K562 (cell line): ENCODE measurements around the gene TBX1. TPM values are rescaled to one million over a fixed set of nuclear protein-coding genes. Genes with fewer than 3 reads are reported as not detected.
A peak's percentile ranks its signal among the peaks of the same experiment; 100 is the strongest.

Experiments
- CCAR2 ChIP-seq: fragments of 200-400 bp; formaldehyde crosslinking; IDR thresholded peaks from 2 replicates; pipeline ENCODE4 v1.6.1; 2017; ENCODE audit warnings: mild to moderate bottlenecking, low read depth, low read length
- COPS2 ChIP-seq: fragments of 450-650 bp; conservative IDR thresholded peaks from 2 replicates; pipeline ENCODE4 v1.6.1; 2016; ENCODE audit warnings: mild to moderate bottlenecking, moderate library complexity
- DPF2 ChIP-seq: fragments of 450-650 bp; IDR thresholded peaks from 2 replicates; pipeline ENCODE4 v1.6.1; 2016
- ETS2 ChIP-seq: IDR thresholded peaks from 2 replicates; pipeline ENCODE4 v1.6.1; 2016; ENCODE audit warnings: borderline replicate concordance, missing genetic modification characterization, mild to moderate bottlenecking, moderate library complexity, missing compliant biosample characterization; ENCODE audit not compliant: poor library complexity, severe bottlenecking
- ILK ChIP-seq: fragments of 450-650 bp; IDR thresholded peaks from 2 replicates; pipeline ENCODE4 v1.6.1; 2016; ENCODE audit warnings: missing genetic modification characterization, low read depth, mild to moderate bottlenecking, missing compliant biosample characterization, moderate library complexity, borderline replicate concordance
- KDM1A ChIP-seq, 2 experiments: fragments of 450-650 bp; IDR thresholded peaks; 2 replicates each; pipeline ENCODE4 v1.6.1; 2016; ENCODE audit warnings: mild to moderate bottlenecking in 2 of 2
- MAZ ChIP-seq, 2 experiments: fragments of 450-650 bp in 1 of 2; sonication (generic) in 1 of 2; formaldehyde crosslinking; IDR thresholded peaks in 1 of 2; conservative IDR thresholded peaks in 1 of 2; 2 replicates each; pipeline versions ENCODE4 v1.4.0 to v1.5.0; 2020; ENCODE audit warnings: mild to moderate bottlenecking in 1 of 2, missing genetic modification reagents in 1 of 2
- MEIS2 ChIP-seq: fragments of 450-650 bp; IDR thresholded peaks from 2 replicates; pipeline ENCODE4 v1.6.1; 2014; ENCODE audit warnings: mild to moderate bottlenecking; ENCODE audit not compliant: partially characterized antibody
- RFX5 ChIP-seq: IDR thresholded peaks from 2 replicates; pipeline ENCODE4 v1.6.1; 2011; ENCODE audit warnings: low read depth, mild to moderate bottlenecking, improper control_type of control experiment, low read length
- SNIP1 ChIP-seq: fragments of 450-650 bp; IDR thresholded peaks from 2 replicates; pipeline ENCODE4 v1.7.1; 2017; ENCODE audit warnings: low read depth, mild to moderate bottlenecking
- SRSF1 ChIP-seq: fragments of 200-400 bp; formaldehyde crosslinking; IDR thresholded peaks from 2 replicates; pipeline ENCODE4 v1.6.1; 2017; ENCODE audit warnings: mild to moderate bottlenecking, low read depth, low read length, moderate library complexity
- TOE1 ChIP-seq, 2 experiments: fragments of 450-650 bp in 1 of 2; sonication (generic) in 1 of 2; formaldehyde crosslinking in 1 of 2; IDR thresholded peaks; 2 replicates each; pipeline versions ENCODE4 v1.7.1 to v1.8.0; 2016 to 2022; ENCODE audit warnings: borderline replicate concordance in 2 of 2, mild to moderate bottlenecking in 2 of 2, antibody characterized with exemption in 1 of 2, inconsistent platforms in 1 of 2, low read depth in 1 of 2, missing genetic modification reagents in 1 of 2, moderate library complexity in 1 of 2
- XRCC4 ChIP-seq: IDR thresholded peaks from one replicate; pipeline ENCODE4 v1.6.1; 2011; ENCODE audit not compliant: insufficient read depth, insufficient read length; ENCODE audit errors: extremely low read depth
- YY1 ChIP-seq, 3 experiments: IDR thresholded peaks; 2 replicates each; pipeline ENCODE4 v1.6.1; 2011; ENCODE audit warnings: low read length in 2 of 3, mild to moderate bottlenecking in 2 of 3, moderate library complexity in 2 of 3, borderline replicate concordance in 1 of 3, control low read depth in 1 of 3, low read depth in 1 of 3; ENCODE audit not compliant: insufficient read depth in 3 of 3, insufficient replicate concordance in 2 of 3, control insufficient read depth in 1 of 3, insufficient read length in 1 of 3; ENCODE audit errors: extremely low read depth in 1 of 3
- ZKSCAN8 ChIP-seq: fragments of 200-800 bp; sonication (Bioruptor generic); IDR thresholded peaks from 2 replicates; pipeline ENCODE4 v1.6.1; 2016; ENCODE audit warnings: missing genetic modification characterization, missing compliant biosample characterization
- ZNF253 ChIP-seq: fragments of 250-450 bp; sonication (Bioruptor Pico); conservative IDR thresholded peaks from 2 replicates; pipeline ENCODE4 v1.6.1; 2021; ENCODE audit warnings: mild to moderate bottlenecking
- ZNF764 ChIP-seq: fragments of 250-450 bp; sonication (Bioruptor Pico); IDR thresholded peaks from 2 replicates; pipeline ENCODE4 v1.4.0; 2020; ENCODE audit warnings: low read depth, mild to moderate bottlenecking, moderate library complexity
- polyA plus RNA-seq, 8 experiments: library from polyadenylated mRNA; depleted of rRNA in 4 of 8; stranded (reverse) in 5 of 8; unstranded in 3 of 8; fragments of >200 nt; fragmentation: Nextera tagmentation in 2 of 8; fragmentation: Illumina TruSeq in 1 of 8; extraction: Ambion mirVana in 2 of 8; extraction: Trizol in 1 of 8; gene quantifications; 2 replicates each; pipeline versions ENCODE4 v1.2.1 to v1.2.3, GENCODE V29; 2011 to 2014; ENCODE audit warnings: inconsistent platforms in 1 of 8, missing spikeins in 1 of 8
- total RNA-seq, 7 experiments: library from RNA; depleted of rRNA in 6 of 7; stranded (reverse); fragments of >200 nt in 6 of 7; fragmentation: Illumina TruSeq in 2 of 7; extraction: Trizol in 2 of 7; gene quantifications; 2 replicates each; pipeline versions ENCODE4 v1.2.1 to v1.2.3, GENCODE V29; 2011 to 2021; ENCODE audit warnings: low replicate concordance in 1 of 7
- TF ChIP-seq, protein P1 (sequence below): fragments of 250-450 bp; sonication (Bioruptor Pico); IDR thresholded peaks from 2 replicates; pipeline ENCODE4 v1.5.0; 2020; ENCODE audit warnings: mild to moderate bottlenecking
- TF ChIP-seq, protein P2 (sequence below): fragments of 250-450 bp; sonication (Bioruptor Pico); IDR thresholded peaks from 2 replicates; pipeline ENCODE4 v1.5.0; 2022; ENCODE audit warnings: mild to moderate bottlenecking
- TF ChIP-seq, protein P3 (sequence below): fragments of 250-450 bp; sonication (Bioruptor Pico); IDR thresholded peaks from 2 replicates; pipeline ENCODE4 v1.9.0; 2021; ENCODE audit warnings: mild to moderate bottlenecking, inconsistent platforms
- TF ChIP-seq, protein P4 (sequence below): fragments of 250-450 bp; sonication (Bioruptor Pico); IDR thresholded peaks from 2 replicates; pipeline ENCODE4 v1.6.1; 2021; ENCODE audit warnings: mild to moderate bottlenecking

TBX1 gene
- total and polyA plus RNA-seq, 9 of the 15 experiments (the other 6 are each of a cell fraction or from before 2014, with no cell fraction given): 0.07 to 35.0 (median 3.9) TPM

DNA sequence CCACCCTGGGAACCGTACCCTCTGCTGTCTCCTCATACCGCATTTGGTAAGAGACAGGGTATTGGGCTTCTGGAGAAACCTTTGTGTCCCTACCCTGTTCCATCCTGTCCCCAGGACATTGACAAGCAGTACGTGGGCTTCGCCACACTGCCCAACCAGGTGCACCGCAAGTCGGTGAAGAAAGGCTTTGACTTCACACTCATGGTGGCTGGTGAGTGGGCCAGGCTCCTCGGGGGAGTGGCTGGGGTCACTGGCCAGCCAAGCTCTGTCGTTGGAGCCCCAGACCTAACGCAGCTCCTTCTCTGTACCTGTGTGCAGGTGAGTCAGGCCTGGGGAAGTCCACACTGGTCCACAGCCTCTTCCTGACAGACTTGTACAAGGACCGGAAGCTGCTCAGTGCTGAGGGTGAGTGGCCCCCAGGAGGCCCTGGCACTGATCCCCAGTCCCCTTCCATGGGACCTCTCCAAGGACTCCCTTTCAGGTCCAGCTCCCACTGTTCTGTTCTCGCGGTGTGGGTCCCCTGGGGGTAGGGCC is 41.0 kb upstream of the TBX1 start (continued):
- TF ChIP-seq, protein P1, sequence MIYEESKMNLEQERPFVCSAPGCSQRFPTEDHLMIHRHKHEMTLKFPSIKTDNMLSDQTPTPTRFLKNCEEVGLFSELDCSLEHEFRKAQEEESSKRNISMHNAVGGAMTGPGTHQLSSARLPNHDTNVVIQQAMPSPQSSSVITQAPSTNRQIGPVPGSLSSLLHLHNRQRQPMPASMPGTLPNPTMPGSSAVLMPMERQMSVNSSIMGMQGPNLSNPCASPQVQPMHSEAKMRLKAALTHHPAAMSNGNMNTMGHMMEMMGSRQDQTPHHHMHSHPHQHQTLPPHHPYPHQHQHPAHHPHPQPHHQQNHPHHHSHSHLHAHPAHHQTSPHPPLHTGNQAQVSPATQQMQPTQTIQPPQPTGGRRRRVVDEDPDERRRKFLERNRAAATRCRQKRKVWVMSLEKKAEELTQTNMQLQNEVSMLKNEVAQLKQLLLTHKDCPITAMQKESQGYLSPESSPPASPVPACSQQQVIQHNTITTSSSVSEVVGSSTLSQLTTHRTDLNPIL (CRISPR knock-in tag): no peak
- TF ChIP-seq SNIP1 (no peak), ZNF764 (CRISPR knock-in tag) (no peak), CCAR2 (no peak), MEIS2 (no peak), ZNF253 (CRISPR knock-in tag) (no peak), YY1 (IDR thresholded peaks at IDR 0.05; ENCODE audit: borderline replicate concordance in 1 of 3, control insufficient read depth in 1 of 3, extremely low read depth in 1 of 3, insufficient read depth in 3 of 3, insufficient read length in 1 of 3, insufficient replicate concordance in 2 of 3, low read depth in 1 of 3, low read length in 2 of 3) (no peak), KDM1A (IDR thresholded peaks at IDR 0.05) (no peak), ZKSCAN8 (CRISPR knock-in tag) (no peak), ILK (tag) (no peak), SRSF1 (no peak), COPS2 (no peak), MAZ (CRISPR knock-in tag; conservative IDR thresholded peaks at IDR 0.05 in 1 of 2, IDR thresholded peaks at IDR 0.05 in 1 of 2) (no peak), XRCC4 (no peak), ETS2 (tag) (no peak), RFX5 (no peak), DPF2 (no peak), TOE1 (IDR thresholded peaks at IDR 0.05; ENCODE audit: borderline replicate concordance) (no peak), TOE1 (CRISPR knock-in tag; IDR thresholded peaks at IDR 0.05; ENCODE audit: borderline replicate concordance, low read depth) (no peak)
- TF ChIP-seq, protein P2, sequence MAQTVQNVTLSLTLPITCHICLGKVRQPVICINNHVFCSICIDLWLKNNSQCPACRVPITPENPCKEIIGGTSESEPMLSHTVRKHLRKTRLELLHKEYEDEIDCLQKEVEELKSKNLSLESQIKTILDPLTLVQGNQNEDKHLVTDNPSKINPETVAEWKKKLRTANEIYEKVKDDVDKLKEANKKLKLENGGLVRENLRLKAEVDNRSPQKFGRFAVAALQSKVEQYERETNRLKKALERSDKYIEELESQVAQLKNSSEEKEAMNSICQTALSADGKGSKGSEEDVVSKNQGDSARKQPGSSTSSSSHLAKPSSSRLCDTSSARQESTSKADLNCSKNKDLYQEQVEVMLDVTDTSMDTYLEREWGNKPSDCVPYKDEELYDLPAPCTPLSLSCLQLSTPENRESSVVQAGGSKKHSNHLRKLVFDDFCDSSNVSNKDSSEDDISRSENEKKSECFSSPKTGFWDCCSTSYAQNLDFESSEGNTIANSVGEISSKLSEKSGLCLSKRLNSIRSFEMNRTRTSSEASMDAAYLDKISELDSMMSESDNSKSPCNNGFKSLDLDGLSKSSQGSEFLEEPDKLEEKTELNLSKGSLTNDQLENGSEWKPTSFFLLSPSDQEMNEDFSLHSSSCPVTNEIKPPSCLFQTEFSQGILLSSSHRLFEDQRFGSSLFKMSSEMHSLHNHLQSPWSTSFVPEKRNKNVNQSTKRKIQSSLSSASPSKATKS: no peak
- TF ChIP-seq, protein P3, sequence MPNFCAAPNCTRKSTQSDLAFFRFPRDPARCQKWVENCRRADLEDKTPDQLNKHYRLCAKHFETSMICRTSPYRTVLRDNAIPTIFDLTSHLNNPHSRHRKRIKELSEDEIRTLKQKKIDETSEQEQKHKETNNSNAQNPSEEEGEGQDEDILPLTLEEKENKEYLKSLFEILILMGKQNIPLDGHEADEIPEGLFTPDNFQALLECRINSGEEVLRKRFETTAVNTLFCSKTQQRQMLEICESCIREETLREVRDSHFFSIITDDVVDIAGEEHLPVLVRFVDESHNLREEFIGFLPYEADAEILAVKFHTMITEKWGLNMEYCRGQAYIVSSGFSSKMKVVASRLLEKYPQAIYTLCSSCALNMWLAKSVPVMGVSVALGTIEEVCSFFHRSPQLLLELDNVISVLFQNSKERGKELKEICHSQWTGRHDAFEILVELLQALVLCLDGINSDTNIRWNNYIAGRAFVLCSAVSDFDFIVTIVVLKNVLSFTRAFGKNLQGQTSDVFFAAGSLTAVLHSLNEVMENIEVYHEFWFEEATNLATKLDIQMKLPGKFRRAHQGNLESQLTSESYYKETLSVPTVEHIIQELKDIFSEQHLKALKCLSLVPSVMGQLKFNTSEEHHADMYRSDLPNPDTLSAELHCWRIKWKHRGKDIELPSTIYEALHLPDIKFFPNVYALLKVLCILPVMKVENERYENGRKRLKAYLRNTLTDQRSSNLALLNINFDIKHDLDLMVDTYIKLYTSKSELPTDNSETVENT (CRISPR knock-in tag): 0 out of 2 replicates have a peak, but pooled peaks have one; percentile 55
- TF ChIP-seq, protein P4, sequence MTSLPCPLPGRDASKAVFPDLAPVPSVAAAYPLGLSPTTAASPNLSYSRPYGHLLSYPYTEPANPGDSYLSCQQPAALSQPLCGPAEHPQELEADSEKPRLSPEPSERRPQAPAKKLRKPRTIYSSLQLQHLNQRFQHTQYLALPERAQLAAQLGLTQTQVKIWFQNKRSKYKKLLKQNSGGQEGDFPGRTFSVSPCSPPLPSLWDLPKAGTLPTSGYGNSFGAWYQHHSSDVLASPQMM (CRISPR knock-in tag): no peak
